ENCODE measurements around the gene CRTAC1. TPM values are rescaled to one million over a fixed set of nuclear protein-coding genes. Genes with fewer than 3 reads are reported as not detected.

CRTAC1 gene
- total RNA-seq, 4 donors from 2014 or later = 4.0 to 8.7 (median 5.0) TPM

DNA sequence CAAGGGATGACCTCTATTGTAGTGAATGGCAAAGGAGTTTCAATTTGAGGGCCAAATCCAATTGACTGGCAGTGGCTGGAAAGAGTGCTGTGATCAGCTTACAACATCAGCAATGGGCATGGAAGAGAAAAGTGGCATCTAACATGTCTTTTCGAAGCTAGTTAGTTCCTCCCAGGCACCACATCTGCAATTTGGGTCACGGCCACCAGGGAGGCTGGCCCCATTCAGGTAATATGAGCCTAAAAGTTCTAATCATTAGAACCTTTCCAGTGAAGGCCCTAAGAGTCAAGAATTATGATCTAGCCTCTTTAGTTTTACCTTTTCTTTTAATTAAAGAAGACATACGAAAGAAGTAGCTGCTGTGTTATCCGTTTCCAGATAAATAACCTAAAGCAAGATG lies 17.3 kb downstream of the CRTAC1 start:
- Histone ChIP-seq H3K27ac (replicated peaks in 1 of 4) (no peak overlapping the region), H3K4me1 (no peaks in the 10 kb centered on the region), H3K4me3 (no peak overlapping the region), H3K9me3 (no peaks in the 10 kb centered on the region), H3K27me3 (peaks cover 0 to 69% (median 0%) of the 10 kb centered on the region in 4 donors), H3K36me3 (no peaks in the 10 kb centered on the region)
- intact Hi-C loops (cut with DNase I) = no loop called here
- TF ChIP-seq EP300 (IDR thresholded peaks at IDR 0.05) = no peak
- no peak for TF ChIP-seq POLR2A (IDR thresholded peaks at IDR 0.05; ENCODE audit: low read depth)
- no peak for TF ChIP-seq POLR2AphosphoS5 (IDR thresholded peaks at IDR 0.05)
- TF ChIP-seq, protein P1, sequence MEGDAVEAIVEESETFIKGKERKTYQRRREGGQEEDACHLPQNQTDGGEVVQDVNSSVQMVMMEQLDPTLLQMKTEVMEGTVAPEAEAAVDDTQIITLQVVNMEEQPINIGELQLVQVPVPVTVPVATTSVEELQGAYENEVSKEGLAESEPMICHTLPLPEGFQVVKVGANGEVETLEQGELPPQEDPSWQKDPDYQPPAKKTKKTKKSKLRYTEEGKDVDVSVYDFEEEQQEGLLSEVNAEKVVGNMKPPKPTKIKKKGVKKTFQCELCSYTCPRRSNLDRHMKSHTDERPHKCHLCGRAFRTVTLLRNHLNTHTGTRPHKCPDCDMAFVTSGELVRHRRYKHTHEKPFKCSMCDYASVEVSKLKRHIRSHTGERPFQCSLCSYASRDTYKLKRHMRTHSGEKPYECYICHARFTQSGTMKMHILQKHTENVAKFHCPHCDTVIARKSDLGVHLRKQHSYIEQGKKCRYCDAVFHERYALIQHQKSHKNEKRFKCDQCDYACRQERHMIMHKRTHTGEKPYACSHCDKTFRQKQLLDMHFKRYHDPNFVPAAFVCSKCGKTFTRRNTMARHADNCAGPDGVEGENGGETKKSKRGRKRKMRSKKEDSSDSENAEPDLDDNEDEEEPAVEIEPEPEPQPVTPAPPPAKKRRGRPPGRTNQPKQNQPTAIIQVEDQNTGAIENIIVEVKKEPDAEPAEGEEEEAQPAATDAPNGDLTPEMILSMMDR (IDR thresholded peaks at IDR 0.05) = no peak
- DNase-seq (ENCODE audit: extremely low spot score) = no peak
- 77% methylated on average over 4 of the region's 4 CpGs for WGBS

DNA sequence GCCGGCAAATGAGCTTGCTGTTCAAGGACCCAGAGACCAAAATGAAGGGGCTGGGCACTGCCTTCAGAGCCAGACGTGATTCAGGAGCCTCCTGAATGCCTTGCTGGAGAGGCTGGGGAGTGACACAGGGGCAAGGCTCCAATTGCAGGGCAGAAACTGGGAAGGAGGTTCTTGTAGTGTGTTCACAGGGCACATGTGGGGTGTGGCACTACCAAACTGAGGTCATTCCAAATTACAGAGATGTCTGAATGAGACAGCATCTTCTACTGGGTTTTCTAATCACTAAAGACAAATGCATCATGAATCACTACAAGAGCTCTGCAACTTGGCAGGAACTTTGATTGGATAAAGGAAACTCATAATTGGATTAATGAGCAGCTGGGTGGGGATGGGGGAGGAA lies 17.8 kb downstream of the CRTAC1 start:
- no peak overlapping the region for H3K27ac ChIP-seq (replicated peaks in 1 of 4)
- H3K27me3 ChIP-seq = peaks cover 0 to 71% (median 0%) of the 10 kb centered on the region in 4 donors
- intact Hi-C loops (cut with DNase I) = no loop called here
- no peaks in the 10 kb centered on the region for H3K9me3 ChIP-seq
- WGBS = 65% methylated on average over 2 of the region's 2 CpGs
- H3K4me3 ChIP-seq = no peak overlapping the region
- no peaks in the 10 kb centered on the region for H3K36me3 ChIP-seq
- TF ChIP-seq EP300 (IDR thresholded peaks at IDR 0.05) (no peak), POLR2A (IDR thresholded peaks at IDR 0.05; ENCODE audit: low read depth) (no peak), POLR2AphosphoS5 (IDR thresholded peaks at IDR 0.05) (no peak)
- TF ChIP-seq, protein P1 (IDR thresholded peaks at IDR 0.05) = no peak
- no peaks in the 10 kb centered on the region for H3K4me1 ChIP-seq
- DNase-seq (ENCODE audit: extremely low spot score) = no peak

DNA sequence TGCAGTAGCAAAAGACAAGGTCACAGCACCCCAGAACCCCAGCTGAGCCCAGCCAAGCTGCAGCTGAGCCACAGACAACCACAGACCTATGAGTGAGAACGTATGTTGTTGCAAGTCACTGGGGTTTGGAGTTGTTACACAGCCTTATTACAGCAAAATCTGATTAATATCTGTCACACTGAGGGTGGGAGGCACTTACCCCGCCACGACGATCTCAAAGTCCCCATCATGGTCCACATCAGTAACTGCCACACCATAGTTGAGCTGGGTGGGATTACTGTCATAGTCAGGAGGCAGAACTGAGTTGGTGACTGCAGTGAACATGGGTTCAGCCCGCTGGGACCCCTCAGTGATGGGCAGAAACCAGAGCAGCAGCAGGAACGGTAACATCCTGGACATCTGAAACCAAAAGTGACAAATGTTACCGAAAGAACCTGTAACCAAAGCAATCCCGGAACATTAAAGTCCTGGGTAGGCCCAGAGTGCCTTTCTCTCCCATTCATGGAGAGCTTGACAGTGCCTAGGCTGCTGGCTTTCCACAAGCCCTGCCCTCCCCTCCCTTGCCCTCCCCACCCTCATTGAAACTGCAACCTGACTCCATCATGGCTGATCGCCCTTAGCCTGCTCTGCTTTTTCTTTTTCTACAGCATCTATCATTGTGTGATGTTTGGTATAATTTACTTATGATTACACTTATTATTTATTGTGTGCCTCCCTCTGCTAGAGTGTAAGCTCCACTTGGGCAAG lies 19.3 kb downstream of the CRTAC1 start:
- Histone ChIP-seq H3K9me3 (no peaks in the 10 kb centered on the region), H3K27ac (replicated peaks in 1 of 4) (no peak overlapping the region), H3K4me3 (no peak overlapping the region), H3K36me3 (no peaks in the 10 kb centered on the region), H3K27me3 (peaks cover 0 to 68% (median 1%) of the 10 kb centered on the region in 4 donors), H3K4me1 (no peaks in the 10 kb centered on the region)
- no peak for DNase-seq (ENCODE audit: extremely low spot score)
- intact Hi-C loops (cut with DNase I) = no loop called here
- WGBS = 70% methylated on average over 9 of the region's 9 CpGs
- TF ChIP-seq EP300 (IDR thresholded peaks at IDR 0.05) (no peak), POLR2A (IDR thresholded peaks at IDR 0.05; ENCODE audit: low read depth) (no peak), POLR2AphosphoS5 (IDR thresholded peaks at IDR 0.05) (no peak)
- TF ChIP-seq, protein P1 (IDR thresholded peaks at IDR 0.05) = no peak

DNA sequence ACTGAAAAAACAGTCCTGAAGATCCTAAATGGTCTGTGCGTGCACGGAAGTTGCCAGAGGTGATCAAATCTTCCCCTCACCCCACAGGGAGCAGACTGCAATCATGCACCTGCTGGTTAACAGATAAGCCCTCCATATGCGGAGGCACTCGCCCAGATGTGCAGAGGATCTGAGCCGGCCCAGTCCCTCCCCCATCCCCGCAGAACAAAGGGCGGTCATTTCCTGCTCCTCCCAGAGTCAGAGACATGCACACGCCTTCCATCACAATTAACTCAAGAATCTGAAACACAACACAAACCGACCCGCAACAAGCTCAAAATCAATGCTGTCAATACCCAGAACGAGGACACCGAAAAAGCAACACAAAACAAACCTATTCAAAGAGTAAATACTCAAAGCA lies 24.2 kb downstream of the CRTAC1 start:
- DNase-seq (ENCODE audit: extremely low spot score) = no peak

More for the DNA sequence above, 24.2 kb downstream of the CRTAC1 start:
- no peaks in the 10 kb centered on the region for H3K9me3 ChIP-seq
- H3K27me3 ChIP-seq = peaks cover 0 to 48% (median 3%) of the 10 kb centered on the region in 4 donors
- 20% methylated on average over 12 of the region's 12 CpGs for WGBS
- H3K4me1 ChIP-seq = no peaks in the 10 kb centered on the region
- TF ChIP-seq POLR2A (IDR thresholded peaks at IDR 0.05; ENCODE audit: low read depth) (no peak), EP300 (IDR thresholded peaks at IDR 0.05) (no peak), POLR2AphosphoS5 (IDR thresholded peaks at IDR 0.05) (no peak)
- TF ChIP-seq, protein P1 (IDR thresholded peaks at IDR 0.05) = no peak
- no peaks in the 10 kb centered on the region for H3K36me3 ChIP-seq
- intact Hi-C loops (cut with DNase I) = no loop called here
- no peak overlapping the region for H3K4me3 ChIP-seq
- H3K27ac ChIP-seq (replicated peaks in 1 of 4) = no peak overlapping the region
